Measurements from ENCODE around the gene SARNP. TPM values are rescaled to one million over a fixed set of nuclear protein-coding genes. Genes with fewer than 3 reads are reported as not detected.

The SARNP gene
- total and polyA plus RNA-seq, 4 donors, result 19.1 to 34.2 (median 25.6) TPM

DNA sequence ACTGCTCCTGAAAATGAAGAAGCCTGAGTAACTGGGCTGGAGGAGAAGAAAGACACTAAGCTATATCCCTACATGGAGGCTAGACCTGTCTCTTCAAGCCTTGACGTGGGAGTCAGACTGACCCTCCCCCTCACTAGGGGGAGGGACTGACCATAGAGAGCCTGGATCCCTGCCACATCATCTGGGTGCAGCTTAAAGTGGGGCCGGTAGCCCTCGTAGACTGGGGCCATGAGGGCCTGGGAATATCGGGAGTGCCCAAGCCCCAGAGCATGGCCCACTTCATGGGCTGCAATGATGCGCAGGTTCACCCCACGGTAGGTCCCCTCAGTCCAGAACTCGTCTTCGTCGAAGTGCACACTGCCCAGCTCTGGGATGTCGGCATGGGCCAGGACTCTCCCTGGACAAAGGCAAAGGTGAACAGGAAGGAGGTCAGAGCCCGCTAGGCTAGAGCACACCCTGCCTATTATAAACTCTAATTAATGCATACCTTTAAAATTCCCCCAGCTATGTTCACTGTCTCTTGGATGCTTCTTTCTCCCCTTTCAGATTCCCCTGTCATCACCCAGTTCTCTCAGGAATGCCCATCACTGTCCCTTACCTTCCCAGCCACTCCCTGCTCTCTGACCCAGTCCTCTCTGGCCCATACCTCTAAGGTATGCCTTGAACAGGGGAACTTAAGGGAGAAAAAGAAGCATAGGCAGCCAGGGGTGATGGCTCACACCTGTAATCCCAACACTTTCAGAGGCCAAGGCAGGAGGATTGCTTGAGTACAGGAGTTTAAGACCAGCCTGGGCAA lies 22.0 kb upstream of the SARNP start:
- no peak for DNase-seq (ENCODE audit: low spot score)
- H3K27me3 ChIP-seq (ENCODE audit: control insufficient read depth in 4 of 4, insufficient read depth in 4 of 4, low read length in 3 of 4), result no peaks in the 10 kb centered on the region
- 90% methylated on average over 11 of the region's 11 CpGs for WGBS
- H3K9me3 ChIP-seq (ENCODE audit: control insufficient read depth in 4 of 4, low read length in 3 of 4), result no peaks in the 10 kb centered on the region
- no peak for TF ChIP-seq NR2F2 (IDR thresholded peaks at IDR 0.05)
- TF ChIP-seq, protein P1, sequence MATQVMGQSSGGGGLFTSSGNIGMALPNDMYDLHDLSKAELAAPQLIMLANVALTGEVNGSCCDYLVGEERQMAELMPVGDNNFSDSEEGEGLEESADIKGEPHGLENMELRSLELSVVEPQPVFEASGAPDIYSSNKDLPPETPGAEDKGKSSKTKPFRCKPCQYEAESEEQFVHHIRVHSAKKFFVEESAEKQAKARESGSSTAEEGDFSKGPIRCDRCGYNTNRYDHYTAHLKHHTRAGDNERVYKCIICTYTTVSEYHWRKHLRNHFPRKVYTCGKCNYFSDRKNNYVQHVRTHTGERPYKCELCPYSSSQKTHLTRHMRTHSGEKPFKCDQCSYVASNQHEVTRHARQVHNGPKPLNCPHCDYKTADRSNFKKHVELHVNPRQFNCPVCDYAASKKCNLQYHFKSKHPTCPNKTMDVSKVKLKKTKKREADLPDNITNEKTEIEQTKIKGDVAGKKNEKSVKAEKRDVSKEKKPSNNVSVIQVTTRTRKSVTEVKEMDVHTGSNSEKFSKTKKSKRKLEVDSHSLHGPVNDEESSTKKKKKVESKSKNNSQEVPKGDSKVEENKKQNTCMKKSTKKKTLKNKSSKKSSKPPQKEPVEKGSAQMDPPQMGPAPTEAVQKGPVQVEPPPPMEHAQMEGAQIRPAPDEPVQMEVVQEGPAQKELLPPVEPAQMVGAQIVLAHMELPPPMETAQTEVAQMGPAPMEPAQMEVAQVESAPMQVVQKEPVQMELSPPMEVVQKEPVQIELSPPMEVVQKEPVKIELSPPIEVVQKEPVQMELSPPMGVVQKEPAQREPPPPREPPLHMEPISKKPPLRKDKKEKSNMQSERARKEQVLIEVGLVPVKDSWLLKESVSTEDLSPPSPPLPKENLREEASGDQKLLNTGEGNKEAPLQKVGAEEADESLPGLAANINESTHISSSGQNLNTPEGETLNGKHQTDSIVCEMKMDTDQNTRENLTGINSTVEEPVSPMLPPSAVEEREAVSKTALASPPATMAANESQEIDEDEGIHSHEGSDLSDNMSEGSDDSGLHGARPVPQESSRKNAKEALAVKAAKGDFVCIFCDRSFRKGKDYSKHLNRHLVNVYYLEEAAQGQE (IDR thresholded peaks at IDR 0.05), result no peak
- TF ChIP-seq, protein P2, sequence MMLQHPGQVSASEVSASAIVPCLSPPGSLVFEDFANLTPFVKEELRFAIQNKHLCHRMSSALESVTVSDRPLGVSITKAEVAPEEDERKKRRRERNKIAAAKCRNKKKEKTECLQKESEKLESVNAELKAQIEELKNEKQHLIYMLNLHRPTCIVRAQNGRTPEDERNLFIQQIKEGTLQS (IDR thresholded peaks at IDR 0.05), result no peak
- TF ChIP-seq, protein P3, sequence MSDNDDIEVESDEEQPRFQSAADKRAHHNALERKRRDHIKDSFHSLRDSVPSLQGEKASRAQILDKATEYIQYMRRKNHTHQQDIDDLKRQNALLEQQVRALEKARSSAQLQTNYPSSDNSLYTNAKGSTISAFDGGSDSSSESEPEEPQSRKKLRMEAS (IDR thresholded peaks at IDR 0.05), result no peak
- no peak for TF ChIP-seq RXRA (IDR thresholded peaks at IDR 0.05)
- TF ChIP-seq, protein P4, sequence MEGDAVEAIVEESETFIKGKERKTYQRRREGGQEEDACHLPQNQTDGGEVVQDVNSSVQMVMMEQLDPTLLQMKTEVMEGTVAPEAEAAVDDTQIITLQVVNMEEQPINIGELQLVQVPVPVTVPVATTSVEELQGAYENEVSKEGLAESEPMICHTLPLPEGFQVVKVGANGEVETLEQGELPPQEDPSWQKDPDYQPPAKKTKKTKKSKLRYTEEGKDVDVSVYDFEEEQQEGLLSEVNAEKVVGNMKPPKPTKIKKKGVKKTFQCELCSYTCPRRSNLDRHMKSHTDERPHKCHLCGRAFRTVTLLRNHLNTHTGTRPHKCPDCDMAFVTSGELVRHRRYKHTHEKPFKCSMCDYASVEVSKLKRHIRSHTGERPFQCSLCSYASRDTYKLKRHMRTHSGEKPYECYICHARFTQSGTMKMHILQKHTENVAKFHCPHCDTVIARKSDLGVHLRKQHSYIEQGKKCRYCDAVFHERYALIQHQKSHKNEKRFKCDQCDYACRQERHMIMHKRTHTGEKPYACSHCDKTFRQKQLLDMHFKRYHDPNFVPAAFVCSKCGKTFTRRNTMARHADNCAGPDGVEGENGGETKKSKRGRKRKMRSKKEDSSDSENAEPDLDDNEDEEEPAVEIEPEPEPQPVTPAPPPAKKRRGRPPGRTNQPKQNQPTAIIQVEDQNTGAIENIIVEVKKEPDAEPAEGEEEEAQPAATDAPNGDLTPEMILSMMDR (IDR thresholded peaks at IDR 0.05; ENCODE audit: low read depth, low read length, missing input control), result no peak
- H3K27ac ChIP-seq (ENCODE audit: low read depth in 1 of 2, low read length in 2 of 2), result no peak overlapping the region
- H3K9ac ChIP-seq (ENCODE audit: low read depth in 1 of 2, low read length in 2 of 2), result no peak overlapping the region
- H3K4me3 ChIP-seq (ENCODE audit: low read depth in 1 of 3, low read length in 3 of 3), result no peak overlapping the region
- no peaks in the 10 kb centered on the region for H3K36me3 ChIP-seq (ENCODE audit: control insufficient read depth in 4 of 4, insufficient read depth in 3 of 4, low read depth in 1 of 4, low read length in 3 of 4)
- H3K4me1 ChIP-seq (ENCODE audit: control insufficient read depth in 4 of 4, insufficient read depth in 4 of 4, low read length in 3 of 4), result no peaks in the 10 kb centered on the region

DNA sequence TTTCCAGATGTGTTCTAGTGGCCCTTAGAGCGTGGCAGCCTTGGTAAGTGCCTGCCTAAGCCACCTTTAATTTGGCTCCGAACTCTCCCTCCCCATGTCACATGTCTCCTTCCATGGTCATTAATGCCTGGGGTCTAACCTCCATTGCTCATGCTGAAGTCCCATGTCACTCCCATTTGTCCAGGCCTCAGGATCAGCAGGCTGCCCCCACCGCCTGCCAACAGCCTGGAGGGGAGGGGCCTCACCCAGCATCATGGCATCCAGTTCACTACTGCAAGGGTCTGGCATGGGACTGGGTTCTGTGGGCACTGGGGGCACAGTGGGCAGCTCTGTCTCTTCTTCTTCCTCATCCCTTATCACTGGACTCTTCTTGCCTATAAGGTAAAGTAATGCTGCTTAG lies 20.8 kb upstream of the SARNP start:
- no peaks in the 10 kb centered on the region for H3K36me3 ChIP-seq (ENCODE audit: control insufficient read depth in 4 of 4, insufficient read depth in 3 of 4, low read depth in 1 of 4, low read length in 3 of 4)
- H3K9me3 ChIP-seq (ENCODE audit: control insufficient read depth in 4 of 4, low read length in 3 of 4), result no peaks in the 10 kb centered on the region
- H3K4me1 ChIP-seq (ENCODE audit: control insufficient read depth in 4 of 4, insufficient read depth in 4 of 4, low read length in 3 of 4), result no peaks in the 10 kb centered on the region
- no peak for TF ChIP-seq NR2F2 (IDR thresholded peaks at IDR 0.05)
- no peak for TF ChIP-seq FOXA1 (IDR thresholded peaks at IDR 0.05)
- no peak for TF ChIP-seq TAF1 (conservative IDR thresholded peaks at IDR 0.05)
- no peak for TF ChIP-seq HNF4A (conservative IDR thresholded peaks at IDR 0.05)
- TF ChIP-seq, protein P5, sequence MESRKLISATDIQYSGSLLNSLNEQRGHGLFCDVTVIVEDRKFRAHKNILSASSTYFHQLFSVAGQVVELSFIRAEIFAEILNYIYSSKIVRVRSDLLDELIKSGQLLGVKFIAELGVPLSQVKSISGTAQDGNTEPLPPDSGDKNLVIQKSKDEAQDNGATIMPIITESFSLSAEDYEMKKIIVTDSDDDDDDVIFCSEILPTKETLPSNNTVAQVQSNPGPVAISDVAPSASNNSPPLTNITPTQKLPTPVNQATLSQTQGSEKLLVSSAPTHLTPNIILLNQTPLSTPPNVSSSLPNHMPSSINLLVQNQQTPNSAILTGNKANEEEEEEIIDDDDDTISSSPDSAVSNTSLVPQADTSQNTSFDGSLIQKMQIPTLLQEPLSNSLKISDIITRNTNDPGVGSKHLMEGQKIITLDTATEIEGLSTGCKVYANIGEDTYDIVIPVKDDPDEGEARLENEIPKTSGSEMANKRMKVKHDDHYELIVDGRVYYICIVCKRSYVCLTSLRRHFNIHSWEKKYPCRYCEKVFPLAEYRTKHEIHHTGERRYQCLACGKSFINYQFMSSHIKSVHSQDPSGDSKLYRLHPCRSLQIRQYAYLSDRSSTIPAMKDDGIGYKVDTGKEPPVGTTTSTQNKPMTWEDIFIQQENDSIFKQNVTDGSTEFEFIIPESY (IDR thresholded peaks at IDR 0.05), result no peak
- TF ChIP-seq, protein P4 (IDR thresholded peaks at IDR 0.05; ENCODE audit: low read depth, low read length, missing input control), result no peak
- TF ChIP-seq, protein P1 (IDR thresholded peaks at IDR 0.05), result no peak
- TF ChIP-seq JUND (IDR thresholded peaks at IDR 0.05), result no peak
- TF ChIP-seq, protein P3 (IDR thresholded peaks at IDR 0.05), result no peak
- H3K27ac ChIP-seq (ENCODE audit: low read depth in 1 of 2, low read length in 2 of 2), result no peak overlapping the region
- no peak overlapping the region for H3K4me3 ChIP-seq (ENCODE audit: low read depth in 1 of 3, low read length in 3 of 3)
- no peak for DNase-seq (ENCODE audit: low spot score)
- no peaks in the 10 kb centered on the region for H3K27me3 ChIP-seq (ENCODE audit: control insufficient read depth in 4 of 4, insufficient read depth in 4 of 4, low read length in 3 of 4)
- 95% methylated on average over 3 of the region's 3 CpGs for WGBS
- no peak overlapping the region for H3K9ac ChIP-seq (ENCODE audit: low read depth in 1 of 2, low read length in 2 of 2)
